Measurements from ENCODE around the gene LRRN3. TPM values are rescaled to one million over a fixed set of nuclear protein-coding genes. Genes with fewer than 3 reads are reported as not detected.

Gene LRRN3
- total and polyA plus RNA-seq, 2 of the 8 experiments (the other 6 are each of a cell fraction or from before 2014, with no cell fraction given): 0.20 to 0.32 TPM

GRCh38 chr7:111074071-111074747, 16.7 kb upstream of the LRRN3 start:
- H3K36me3 ChIP-seq (ENCODE audit: control insufficient read depth in 2 of 4, insufficient read depth in 4 of 4, low read length in 3 of 4): no peaks in the 10 kb centered on the region
- no peak overlapping the region for H2BK5ac ChIP-seq (ENCODE audit: low read depth, low read length)
- no peak overlapping the region for H2BK12ac ChIP-seq (ENCODE audit: low read depth, low read length)
- no peak overlapping the region for H3K56ac ChIP-seq (replicated peaks; ENCODE audit: insufficient read length, low read depth, low read length)
- no peaks in the 10 kb centered on the region for H3K23me2 ChIP-seq (ENCODE audit: low read depth, low read length)
- H4K5ac ChIP-seq (ENCODE audit: insufficient read length, low read depth, low read length): no peak overlapping the region
- 83% methylated on average over 3 of the region's 3 CpGs; no CpG with 5 or more reads in 1 of the 2 experiments for WGBS, 2 experiments (ENCODE audit: extremely low coverage in 1 of 2, insufficient coverage in 1 of 2, insufficient read length in 1 of 2, insufficient replicate concordance in 2 of 2, low coverage in 1 of 2, low lambda C conversion rate in 2 of 2, missing lambda C conversion rate in 1 of 2)
- no peak for FAIRE-seq
- TF ChIP-seq ATF3 (IDR thresholded peaks at IDR 0.05; ENCODE audit: insufficient read depth, low read depth, low read length) (no peak), KDM4A (IDR thresholded peaks at IDR 0.05; ENCODE audit: low read depth, low read length, severe bottlenecking) (no peak), CTCF (IDR thresholded peaks at IDR 0.05; ENCODE audit: control extremely low read depth in 1 of 3, insufficient read depth in 1 of 3, low read depth in 1 of 3, low read length in 3 of 3) (no peak), ZNF274 (IDR thresholded peaks at IDR 0.05; ENCODE audit: borderline replicate concordance, extremely low read depth, low read length) (no peak), TCF12 (IDR thresholded peaks at IDR 0.05; ENCODE audit: low read depth, low read length) (no peak), EGR1 (IDR thresholded peaks at IDR 0.05; ENCODE audit: borderline replicate concordance, low read depth, low read length) (no peak), SUZ12 (IDR thresholded peaks at IDR 0.05; ENCODE audit: low read length) (no peak), ASH2L (IDR thresholded peaks at IDR 0.05; ENCODE audit: low read length) (no peak), JUN (IDR thresholded peaks at IDR 0.05; ENCODE audit: low read depth, low read length) (no peak), CTBP2 (IDR thresholded peaks at IDR 0.05; ENCODE audit: borderline replicate concordance, insufficient read depth, insufficient read length, low read length) (no peak)
- POLR2A ChIA-PET (ENCODE audit: partially characterized antibody): no interaction called here
- H3K4ac ChIP-seq (replicated peaks; ENCODE audit: insufficient read length, low read depth, low read length): no peak overlapping the region
- H3K4me1 ChIP-seq (replicated peaks in 1 of 4; ENCODE audit: control insufficient read depth in 3 of 4, insufficient read depth in 4 of 4, low read length in 3 of 4): no peaks in the 10 kb centered on the region
- no peak overlapping the region for H3K27ac ChIP-seq (ENCODE audit: low read depth, low read length)
- H3K18ac ChIP-seq (ENCODE audit: extremely low read depth, low read length): no peak overlapping the region
- H2BK20ac ChIP-seq (ENCODE audit: low read length): no peak overlapping the region
- H3K14ac ChIP-seq (ENCODE audit: insufficient read length): no peak overlapping the region
- no peaks in the 10 kb centered on the region for H4K20me1 ChIP-seq (replicated peaks in 1 of 2; ENCODE audit: control insufficient read depth in 1 of 2, insufficient read depth in 2 of 2, low read length in 2 of 2)
- no peaks in the 10 kb centered on the region for H3K79me1 ChIP-seq (ENCODE audit: low read depth, low read length)
- no peak overlapping the region for H3K23ac ChIP-seq (ENCODE audit: insufficient read length)
- H3K9ac ChIP-seq (replicated peaks in 1 of 4; ENCODE audit: extremely low read depth in 1 of 4, low read depth in 3 of 4, low read length in 3 of 4): no peak overlapping the region
- H2AK5ac ChIP-seq (ENCODE audit: low read depth, low read length): no peak overlapping the region
- H4K91ac ChIP-seq (replicated peaks; ENCODE audit: insufficient read length, low read length): no peak overlapping the region
- no peak for DNase-seq (ENCODE audit: low read depth in 1 of 2, low spot score in 2 of 2)
- H3K27me3 ChIP-seq (replicated peaks in 1 of 4; ENCODE audit: control insufficient read depth in 3 of 4, extremely low read depth in 1 of 4, insufficient read depth in 3 of 4, low read length in 3 of 4): no peaks in the 10 kb centered on the region
- no peak overlapping the region for H3K4me3 ChIP-seq (ENCODE audit: extremely low read depth in 1 of 4, insufficient read depth in 2 of 4, low read depth in 3 of 4, low read length in 4 of 4)
- H2BK120ac ChIP-seq (replicated peaks; ENCODE audit: low read depth, low read length): peak overlapping the region; percentile 22
- H4K8ac ChIP-seq (ENCODE audit: extremely low read depth, insufficient read depth, low read length): no peak overlapping the region
- no peak overlapping the region for H2AFZ ChIP-seq (ENCODE audit: low read length)
- H3K4me2 ChIP-seq (ENCODE audit: insufficient read depth in 1 of 2, low read depth in 2 of 2, low read length in 2 of 2): no peak overlapping the region
- CTCF ChIA-PET (ENCODE audit: partially characterized antibody): interaction anchor here (0.6 kb wide), 1 partner anchor 14 kb away, joined by 3 read pairs; no protein-coding TSS in a partner anchor
- H3K9me3 ChIP-seq (ENCODE audit: insufficient read depth in 2 of 2, low read depth in 1 of 2, low read length in 1 of 2): no peaks in the 10 kb centered on the region
- H3K79me2 ChIP-seq (ENCODE audit: control insufficient read depth in 1 of 2, insufficient read depth in 2 of 2, low read length in 2 of 2): no peaks in the 10 kb centered on the region
- H2BK15ac ChIP-seq (ENCODE audit: low read length): no peak overlapping the region

Data from H1 (cell line).